MM.1S (cell line): Measurements from ENCODE around the gene CPVL.

Experiments
- DNase-seq: peaks from one replicate; pipeline ENCODE4 v3.0.0-alpha.2; 2015
- H2AFZ ChIP-seq: fragments of 300-600 bp; sonication (generic); 2 replicates; pipeline ENCODE4 v1.6.0; 2016; ENCODE audit warnings: antibody characterized with exemption, low read length
- H3F3A ChIP-seq: fragments of 300-600 bp; sonication (generic); 2 replicates; pipeline ENCODE4 v1.6.1; 2016; ENCODE audit warnings: mild to moderate bottlenecking, antibody characterized with exemption, low read length, moderate library complexity, mixed read lengths; ENCODE audit not compliant: insufficient read depth
- H3K27ac ChIP-seq: fragments of 300-600 bp; sonication (generic); 2 replicates; pipeline ENCODE4 v1.5.1; 2016; ENCODE audit warnings: mild to moderate bottlenecking, low read length
- H3K27me3 ChIP-seq: fragments of 300-600 bp; sonication (generic); replicated peaks from 2 replicates; pipeline ENCODE4 v1.6.0; 2016; ENCODE audit warnings: low read length; ENCODE audit not compliant: insufficient read depth
- H3K36me3 ChIP-seq: fragments of 300-600 bp; sonication (generic); replicated peaks from 2 replicates; pipeline ENCODE4 v1.6.1; 2016; ENCODE audit warnings: mild to moderate bottlenecking, low read length, mixed read lengths; ENCODE audit not compliant: insufficient read depth
- H3K4me1 ChIP-seq: fragments of 300-600 bp; sonication (generic); 2 replicates; pipeline ENCODE4 v1.6.1; 2016; ENCODE audit warnings: low read length, mixed read lengths
- H3K4me2 ChIP-seq: fragments of 300-600 bp; sonication (generic); 2 replicates; pipeline ENCODE4 v1.6.0; 2016; ENCODE audit warnings: low read depth, low read length
- H3K4me3 ChIP-seq: fragments of 300-600 bp; sonication (generic); 2 replicates; pipeline ENCODE4 v1.5.1; 2016; ENCODE audit warnings: low read length, mixed read lengths
- H3K79me2 ChIP-seq: fragments of 300-600 bp; sonication (generic); 2 replicates; pipeline ENCODE4 v1.6.1; 2016; ENCODE audit warnings: mixed run types, low read length, mixed read lengths
- H3K9ac ChIP-seq: fragments of 300-600 bp; sonication (generic); 2 replicates; pipeline ENCODE4 v1.6.1; 2016; ENCODE audit warnings: low read length, mixed read lengths
- H3K9me2 ChIP-seq: fragments of 300-600 bp; sonication (generic); replicated peaks from 2 replicates; pipeline ENCODE4 v1.6.1; 2016; ENCODE audit warnings: mild to moderate bottlenecking, low read length, mixed read lengths; ENCODE audit not compliant: insufficient read depth
- H3K9me3 ChIP-seq: fragments of 300-600 bp; sonication (generic); replicated peaks from 2 replicates; pipeline ENCODE4 v1.6.1; 2016; ENCODE audit warnings: mild to moderate bottlenecking, low read length, mixed read lengths; ENCODE audit not compliant: insufficient read depth
- H4K20me1 ChIP-seq: fragments of 300-600 bp; sonication (generic); 2 replicates; pipeline ENCODE4 v1.6.1; 2016; ENCODE audit warnings: mild to moderate bottlenecking, low read length, moderate library complexity, mixed read lengths; ENCODE audit not compliant: insufficient read depth
- CTCF ChIP-seq: fragments of 300-600 bp; sonication (generic); IDR thresholded peaks from 2 replicates; pipeline ENCODE4 v1.5.1; 2016; ENCODE audit warnings: antibody characterized with exemption, low read length, mixed read lengths
- EZH2 ChIP-seq: fragments of 300-600 bp; sonication (generic); optimal IDR thresholded peaks from 2 replicates; pipeline ENCODE3; 2017; ENCODE audit warnings: low read depth, mild to moderate bottlenecking, antibody characterized with exemption, low read length, mixed read lengths
- EZH2phosphoT487 ChIP-seq: fragments of 300-600 bp; sonication (generic); IDR thresholded peaks from 2 replicates; pipeline ENCODE4 v1.6.1; 2018; ENCODE audit warnings: antibody characterized with exemption, low read length

The CPVL gene

GRCh38 chr7:29065181-29065857 lies 81.0 kb downstream of the CPVL start:
- DNase-seq: no peak
- Histone ChIP-seq H3K4me1 (no peaks in the 10 kb centered on the region), H2AFZ (no peak overlapping the region), H4K20me1 (no peaks in the 10 kb centered on the region), H3F3A (no peaks in the 10 kb centered on the region), H3K27ac (no peak overlapping the region), H3K4me3 (no peak overlapping the region), H3K9me2 (no peaks in the 10 kb centered on the region), H3K4me2 (no peak overlapping the region), H3K9me3 (no peaks in the 10 kb centered on the region), H3K9ac (no peak overlapping the region), H3K36me3 (no peaks in the 10 kb centered on the region), H3K27me3 (no peaks in the 10 kb centered on the region), H3K79me2 (no peaks in the 10 kb centered on the region)
- no peak for TF ChIP-seq EZH2phosphoT487
- TF ChIP-seq CTCF: no peak
- TF ChIP-seq EZH2: no peak

GRCh38 chr7:29063872-29064271 lies 82.5 kb downstream of the CPVL start:
- H3K9ac ChIP-seq: no peak overlapping the region
- H3K4me3 ChIP-seq: no peak overlapping the region
- H3K27me3 ChIP-seq: no peaks in the 10 kb centered on the region
- no peak overlapping the region for H3K27ac ChIP-seq
- no peaks in the 10 kb centered on the region for H3K79me2 ChIP-seq
- H3K4me1 ChIP-seq: no peaks in the 10 kb centered on the region
- no peaks in the 10 kb centered on the region for H4K20me1 ChIP-seq
- no peaks in the 10 kb centered on the region for H3K36me3 ChIP-seq
- TF ChIP-seq EZH2phosphoT487: no peak
- TF ChIP-seq EZH2: no peak
- no peak for TF ChIP-seq CTCF
- no peak overlapping the region for H3K4me2 ChIP-seq
- no peaks in the 10 kb centered on the region for H3F3A ChIP-seq
- no peak for DNase-seq
- H3K9me3 ChIP-seq: no peaks in the 10 kb centered on the region
- H2AFZ ChIP-seq: no peak overlapping the region
- no peaks in the 10 kb centered on the region for H3K9me2 ChIP-seq

GRCh38 chr7:29063236-29063635 lies 83.1 kb downstream of the CPVL start:
- Histone ChIP-seq H3K27ac (no peak overlapping the region), H3K4me1 (no peaks in the 10 kb centered on the region), H4K20me1 (no peaks in the 10 kb centered on the region), H3K9me2 (no peaks in the 10 kb centered on the region), H3K4me3 (no peak overlapping the region), H3K9ac (no peak overlapping the region), H3K27me3 (no peaks in the 10 kb centered on the region), H3K4me2 (no peak overlapping the region), H3K36me3 (no peaks in the 10 kb centered on the region), H3K79me2 (no peaks in the 10 kb centered on the region), H3K9me3 (no peaks in the 10 kb centered on the region), H3F3A (no peaks in the 10 kb centered on the region), H2AFZ (no peak overlapping the region)
- DNase-seq: no peak
- TF ChIP-seq CTCF: no peak
- TF ChIP-seq EZH2phosphoT487: no peak
- TF ChIP-seq EZH2: no peak
